ENCODE measurements around the gene ICE2. TPM values are rescaled to one million over a fixed set of nuclear protein-coding genes. Genes with fewer than 3 reads are reported as not detected.
A peak's percentile ranks its signal among the peaks of the same experiment; 100 is the strongest.

Gene ICE2
- total RNA-seq, 4 donors from 2014 or later = 14.4 to 21.2 (median 17.5) TPM

- 94% methylated on average over 12 of the region's 12 CpGs for WGBS, 2 donors
- no peak overlapping the region for H3K4me3 ChIP-seq (ENCODE audit: low read depth, poor library complexity, severe bottlenecking)
- intact Hi-C loops (cut with DNase I; ENCODE audit: low total_unique reads) = loop anchor here (10.0 kb wide), 1 partner anchor 420 kb away; no protein-coding TSS in a partner anchor
- TF ChIP-seq POLR2A (IDR thresholded peaks at IDR 0.05) = no peak
- TF ChIP-seq CTCF (IDR thresholded peaks at IDR 0.05) = no peak
- peak in 1 of 2 donors; percentile 72 for DNase-seq (ENCODE audit: low spot score in 2 of 2)
Measured at GRCh38 chr15:60514261-60514881, 35.4 kb upstream of the ICE2 start.

- no peak for DNase-seq (ENCODE audit: low spot score in 2 of 2)
- whole genome bisulfite sequencing, 2 donors = 87 to 91% methylated on average over 7 of the region's 7 CpGs
- TF ChIP-seq POLR2A (IDR thresholded peaks at IDR 0.05) = no peak
- TF ChIP-seq CTCF (IDR thresholded peaks at IDR 0.05) = no peak
- no peak overlapping the region for H3K4me3 ChIP-seq (ENCODE audit: low read depth, poor library complexity, severe bottlenecking)
- intact Hi-C loops (cut with DNase I; ENCODE audit: low total_unique reads) = loop anchor here (10.0 kb wide), 1 partner anchor 421 kb away; no protein-coding TSS in a partner anchor
Measured at GRCh38 chr15:60513676-60514075, 34.7 kb upstream of the ICE2 start.

DNA sequence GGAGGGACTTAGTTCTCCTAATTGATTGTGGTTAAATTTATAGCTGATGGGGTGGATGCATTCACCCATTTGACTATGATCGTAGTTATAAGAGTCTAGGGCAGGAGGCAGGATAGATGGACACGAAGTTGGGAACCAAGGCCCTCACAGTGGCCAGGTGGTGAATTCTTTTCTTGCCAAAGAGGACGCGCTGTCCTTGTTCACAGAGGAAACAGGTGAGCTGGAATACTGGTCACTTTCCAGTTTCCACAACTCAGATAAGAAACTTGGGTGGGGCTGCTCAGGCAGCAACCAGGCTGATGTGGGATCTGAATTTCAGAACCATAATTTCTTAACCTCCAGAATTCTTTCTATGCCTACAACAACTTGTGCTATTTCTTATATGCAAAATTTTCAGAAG is 34.0 kb upstream of the ICE2 start:
- WGBS, 2 donors = 89 to 91% methylated on average over 4 of the region's 4 CpGs
- TF ChIP-seq POLR2A (IDR thresholded peaks at IDR 0.05) = no peak
- no peak for TF ChIP-seq CTCF (IDR thresholded peaks at IDR 0.05)
- H3K4me3 ChIP-seq (ENCODE audit: low read depth, poor library complexity, severe bottlenecking) = no peak overlapping the region
- intact Hi-C loops (cut with DNase I; ENCODE audit: low total_unique reads) = loop anchor here (10.0 kb wide), 1 partner anchor 422 kb away; no protein-coding TSS in a partner anchor
- DNase-seq (ENCODE audit: low spot score in 2 of 2) = no peak

GRCh38 chr15:60511351-60512031 is 32.5 kb upstream of the ICE2 start:
- no peak for DNase-seq (ENCODE audit: low spot score in 2 of 2)
- WGBS, 2 donors = 74 to 79% methylated on average over 21 of the region's 21 CpGs
- intact Hi-C loops (cut with DNase I; ENCODE audit: low total_unique reads) = loop anchor here (10.0 kb wide), 1 partner anchor 423 kb away; no protein-coding TSS in a partner anchor
- TF ChIP-seq CTCF (IDR thresholded peaks at IDR 0.05) (no peak), POLR2A (IDR thresholded peaks at IDR 0.05) (no peak)
- no peak overlapping the region for H3K4me3 ChIP-seq (ENCODE audit: low read depth, poor library complexity, severe bottlenecking)

- WGBS, 2 donors = 43 to 59% methylated on average over 5 of the region's 5 CpGs
- no peak for TF ChIP-seq CTCF (IDR thresholded peaks at IDR 0.05)
- TF ChIP-seq POLR2A (IDR thresholded peaks at IDR 0.05) = no peak
- no peak overlapping the region for H3K4me3 ChIP-seq (ENCODE audit: low read depth, poor library complexity, severe bottlenecking)
- intact Hi-C loops (cut with DNase I; ENCODE audit: low total_unique reads) = loop anchor here (10.0 kb wide), 1 partner anchor 425 kb away; no protein-coding TSS in a partner anchor
- DNase-seq (ENCODE audit: low spot score in 2 of 2) = no peak
Measured at GRCh38 chr15:60510006-60510405, 31.1 kb upstream of the ICE2 start.

Measured in lower leg skin (tissue), 4 donors.